ENCODE results near the gene HMGB1. TPM values are rescaled to one million over a fixed set of nuclear protein-coding genes. Genes with fewer than 3 reads are reported as not detected.

HMGB1 gene
- total RNA-seq = 307 TPM

GRCh38 chr13:30465593-30466357, at the start of gene HMGB1:
HMGB1 (minus strand) TSS chr13:30465936; CDS start chr13:30463680, 2,256 bp downstream.

GRCh38 chr13:30422054-30422839, 43.5 kb downstream of the HMGB1 start, which contains the start of gene UBE2L5:
UBE2L5 (plus strand) TSS chr13:30422493; CDS start chr13:30427991, 5,498 bp downstream.

Other genes with a start within 250 kb of the HMGB1 start
- gene KATNAL1, start 158.4 kb downstream of the HMGB1 start, total RNA-seq = 14.1 TPM
- not detected for gene UBE2L5, start 43.4 kb downstream of the HMGB1 start, total RNA-seq
- 21.2 TPM for gene USPL1, start 152.0 kb upstream of the HMGB1 start, total RNA-seq